ENCODE results near the gene SEC24B. TPM values are rescaled to one million over a fixed set of nuclear protein-coding genes. Genes with fewer than 3 reads are reported as not detected.
A peak's percentile ranks its signal among the peaks of the same experiment; 100 is the strongest.

Gene SEC24B
- total and polyA plus RNA-seq, 10 of the 15 experiments (the other 5 are each of a cell fraction or from before 2014, with no cell fraction given) = 6.4 to 43.2 (median 16.0) TPM

GRCh38 chr4:109435635-109436034 is 2.0 kb downstream of the SEC24B start:
- H4K20me1 ChIP-seq (ENCODE audit: control insufficient read depth, insufficient read depth) = peaks cover 3% of the 10 kb centered on the region; the same call in 1 of the 2 replicates
- H3K79me2 ChIP-seq (ENCODE audit: control insufficient read depth, insufficient read depth, low read length) = peaks cover 73% of the 10 kb centered on the region
- BruUV-seq (replicated peaks) = no TSS peak
- peaks cover 13% of the 10 kb centered on the region for H3K4me1 ChIP-seq (ENCODE audit: control insufficient read depth, insufficient read depth, low read length)
- CTCF ChIA-PET = interaction anchor here (3.1 kb wide), 1 partner anchor 7 kb away, joined by 13 read pairs; no protein-coding TSS in a partner anchor
- peak overlapping the region; percentile 2; the same call in 1 of the 2 replicates for H3K27ac ChIP-seq (ENCODE audit: control insufficient read depth, insufficient read depth)
- no peak overlapping the region for H2AFZ ChIP-seq (ENCODE audit: control insufficient read depth, low read depth, low read length)
- SMC1A ChIA-PET (ENCODE audit: uncharacterized antibody, unreplicated experiment) = no interaction called here
- H3K27me3 ChIP-seq (replicated peaks in 1 of 2; ENCODE audit: control insufficient read depth in 2 of 2, insufficient read depth in 2 of 2, low read length in 1 of 2) = no peaks in the 10 kb centered on the region
- no peak for DNase-seq (ENCODE audit: low read depth, low spot score)
- FAIRE-seq = no peak
- in situ Hi-C loops (cut with MboI) (loop anchor here (25.0 kb wide), 1 partner anchor 752 kb away; the partner anchor contains the start of gene ELOVL6), intact Hi-C loops (cut with micrococcal nuclease; ENCODE audit: unreplicated experiment) (loop anchor here (5.0 to 10.0 kb wide), 2 partner anchors 217 to 759 kb away; partner anchors contain the start of gene ELOVL6)
- WGBS (ENCODE audit: insufficient coverage, insufficient replicate concordance, low lambda C conversion rate, missing lambda C conversion rate) = 92% methylated on average over 3 of the region's 3 CpGs
- RAD21 ChIA-PET (ENCODE audit: unreplicated experiment) = interaction anchor here (0.9 to 2.1 kb wide), 3 partner anchors 27 to 127 kb away, joined by 3 to 7 read pairs (median 3); partner anchors contain the start of gene MCUB
- H3K9me3 ChIP-seq (replicated peaks; ENCODE audit: control insufficient read depth, insufficient read depth, low read length) = no peaks in the 10 kb centered on the region
- H3K36me3 ChIP-seq (ENCODE audit: control insufficient read depth in 2 of 2, insufficient read depth in 2 of 2, low read length in 1 of 2) = no peaks in the 10 kb centered on the region
- peak overlapping the region; percentile 30 for H3K9ac ChIP-seq (ENCODE audit: control insufficient read depth, insufficient read depth, low read length)
- ATAC-seq = no peak
- peak overlapping the region; percentile 82 for H3K4me3 ChIP-seq
- peak overlapping the region; percentile 77 for H3K4me2 ChIP-seq (ENCODE audit: control insufficient read depth, insufficient read depth)
- POLR2A ChIA-PET = no interaction called here
- TF ChIP-seq GABPA (IDR thresholded peaks at IDR 0.05; ENCODE audit: low read depth) (no peak), BCLAF1 (IDR thresholded peaks at IDR 0.05) (no peak), HCFC1 (IDR thresholded peaks at IDR 0.05; ENCODE audit: low read length) (no peak), BCL3 (IDR thresholded peaks at IDR 0.05; ENCODE audit: borderline replicate concordance, insufficient read depth, low read depth, low read length, poor library complexity, severe bottlenecking) (no peak), HDAC6 (IDR thresholded peaks at IDR 0.05; ENCODE audit: unreplicated experiment) (no peak), SIX5 (IDR thresholded peaks at IDR 0.05; ENCODE audit: low read depth, low read length, severe bottlenecking) (no peak), IRF4 (IDR thresholded peaks at IDR 0.05; ENCODE audit: low read depth, low read length) (no peak), SRF (IDR thresholded peaks at IDR 0.05; ENCODE audit: low read depth in 2 of 2, low read length in 2 of 2) (no peak), CTCF (IDR thresholded peaks at IDR 0.05 in 2 of 3, conservative IDR thresholded peaks at IDR 0.05 in 1 of 3; ENCODE audit: control insufficient read depth in 2 of 3, extremely low read depth in 1 of 3, insufficient read depth in 1 of 3, low read depth in 3 of 3, low read length in 3 of 3) (no peak), ESRRA (IDR thresholded peaks at IDR 0.05; ENCODE audit: low read length) (no peak), SP1 (IDR thresholded peaks at IDR 0.05; ENCODE audit: low read depth, low read length) (no peak), ATF3 (IDR thresholded peaks at IDR 0.05; ENCODE audit: borderline replicate concordance, extremely low read depth, low read depth, low read length) (no peak), BCL11A (IDR thresholded peaks at IDR 0.05; ENCODE audit: low read depth, low read length) (no peak), MYC (IDR thresholded peaks at IDR 0.05; ENCODE audit: insufficient read depth, insufficient read length, insufficient replicate concordance, low read length, severe bottlenecking) (no peak), MLLT1 (IDR thresholded peaks at IDR 0.05) (no peak)
